HG03139 (cell line): Measurements from ENCODE around the gene HOXD10.

Experiments
- ATAC-seq: cut with Tn5 transposase; IDR thresholded peaks from one replicate; pipeline ENCODE4 v1.9.1; 2021; ENCODE audit not compliant: unreplicated experiment

The HOXD10 gene

GRCh38 chr2:176082525-176082823 is 34.1 kb upstream of the HOXD10 start:
- no peak for ATAC-seq

DNA sequence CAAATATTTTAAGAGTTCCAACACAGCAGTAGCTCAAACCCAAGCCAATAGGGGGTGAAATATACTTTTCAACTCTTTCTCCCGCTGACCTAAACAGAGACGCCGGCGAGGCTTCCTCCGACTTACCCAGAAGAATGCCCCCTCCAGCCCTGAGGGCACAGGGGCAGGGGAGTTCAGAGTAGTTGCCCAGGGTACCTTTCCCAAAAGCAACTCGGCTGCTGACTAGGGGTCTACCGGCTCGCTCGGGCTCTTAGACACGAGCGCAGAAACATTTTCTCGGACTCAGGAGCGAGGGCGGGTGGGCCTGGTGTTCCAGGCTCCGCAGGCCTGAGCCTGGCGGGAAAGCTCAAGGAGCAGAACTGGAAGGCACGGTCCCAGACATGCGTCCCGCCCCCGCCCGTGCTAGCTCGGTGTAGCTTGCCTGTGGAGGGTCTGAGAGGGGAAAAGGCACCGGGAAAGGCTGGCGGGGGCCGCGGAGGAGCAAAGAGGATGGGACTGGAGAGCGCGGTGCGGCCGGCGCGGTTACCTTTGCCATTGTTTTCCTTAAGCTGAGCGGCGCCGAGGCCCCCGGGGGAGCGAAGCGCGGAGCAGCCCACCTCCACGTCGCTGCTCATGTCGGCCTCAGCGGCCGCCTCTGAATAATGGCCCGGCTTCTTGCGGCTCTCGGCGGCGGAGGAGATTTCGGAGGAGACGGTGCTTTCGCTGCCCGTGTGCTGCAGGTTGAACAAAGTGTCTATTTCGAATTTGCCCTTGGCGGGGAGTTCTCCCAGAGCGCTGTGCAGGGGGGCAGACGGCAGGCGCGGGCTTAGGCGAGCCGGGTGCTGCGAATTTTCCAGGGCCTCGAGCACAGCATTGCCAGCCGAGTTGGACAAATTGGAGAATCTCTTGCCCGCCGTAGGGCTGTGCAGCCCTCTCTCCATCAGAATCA is 33.5 kb upstream of the HOXD10 start:
- no peak for ATAC-seq

DNA sequence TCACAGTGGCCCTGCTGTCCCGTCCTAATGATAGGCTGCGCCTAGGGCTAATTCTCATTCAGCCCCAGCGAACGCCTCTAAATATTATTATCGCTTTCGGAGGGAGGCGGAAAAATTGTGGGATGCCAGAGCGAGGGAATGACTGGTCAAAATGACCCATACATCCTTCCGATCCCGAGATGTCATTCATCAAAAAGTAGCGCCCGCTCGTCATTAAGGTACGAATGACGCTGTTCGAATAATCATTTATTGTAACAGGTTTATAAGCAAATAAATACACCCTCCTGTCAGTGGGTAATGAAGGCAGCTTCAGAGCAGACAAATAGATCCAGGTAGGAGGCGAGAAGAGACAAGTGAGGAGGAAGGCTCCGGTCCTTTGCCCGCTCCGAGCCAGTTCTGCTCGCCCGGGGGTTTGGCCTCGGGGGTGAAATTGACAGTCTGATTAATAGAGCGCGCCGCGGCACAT is 32.7 kb upstream of the HOXD10 start, which contains the start of gene EVX2:
TSS of gene EVX2 (minus strand) at position 167 of the 466 bp plus-strand sequence. CDS start 186 bp downstream, outside the sequence.
- no peak for ATAC-seq

DNA sequence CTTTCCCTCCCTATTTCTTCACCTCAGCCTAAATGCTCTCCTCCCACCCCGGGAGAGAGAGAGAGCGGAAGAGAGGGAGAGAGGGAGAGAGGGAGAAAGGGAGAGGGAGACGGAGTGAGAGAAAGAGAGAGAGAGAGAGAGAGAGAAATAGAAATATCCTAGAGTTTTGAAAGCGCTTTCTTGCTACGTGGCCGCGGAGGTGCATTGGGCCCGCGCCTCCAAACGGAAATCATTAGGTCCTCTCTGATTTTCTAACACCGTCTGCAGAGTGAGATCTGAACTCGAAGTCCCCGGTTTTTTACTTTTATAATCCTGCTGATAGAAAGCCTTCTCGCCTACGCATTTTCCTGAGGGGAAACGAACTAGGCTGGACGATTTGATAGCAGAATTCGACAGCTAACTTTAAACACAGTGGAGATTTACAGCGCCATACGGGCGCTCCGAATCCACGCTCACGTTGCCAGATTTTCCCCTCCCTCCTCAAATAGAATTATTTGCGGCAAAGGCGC is 31.9 kb upstream of the HOXD10 start:
- no peak for ATAC-seq

- no peak for ATAC-seq
These were observed 31.3 kb upstream of the HOXD10 start for GRCh38 chr2:176085120-176085788.

GRCh38 chr2:176085861-176086771 is 30.5 kb upstream of the HOXD10 start:
- no peak for ATAC-seq

DNA sequence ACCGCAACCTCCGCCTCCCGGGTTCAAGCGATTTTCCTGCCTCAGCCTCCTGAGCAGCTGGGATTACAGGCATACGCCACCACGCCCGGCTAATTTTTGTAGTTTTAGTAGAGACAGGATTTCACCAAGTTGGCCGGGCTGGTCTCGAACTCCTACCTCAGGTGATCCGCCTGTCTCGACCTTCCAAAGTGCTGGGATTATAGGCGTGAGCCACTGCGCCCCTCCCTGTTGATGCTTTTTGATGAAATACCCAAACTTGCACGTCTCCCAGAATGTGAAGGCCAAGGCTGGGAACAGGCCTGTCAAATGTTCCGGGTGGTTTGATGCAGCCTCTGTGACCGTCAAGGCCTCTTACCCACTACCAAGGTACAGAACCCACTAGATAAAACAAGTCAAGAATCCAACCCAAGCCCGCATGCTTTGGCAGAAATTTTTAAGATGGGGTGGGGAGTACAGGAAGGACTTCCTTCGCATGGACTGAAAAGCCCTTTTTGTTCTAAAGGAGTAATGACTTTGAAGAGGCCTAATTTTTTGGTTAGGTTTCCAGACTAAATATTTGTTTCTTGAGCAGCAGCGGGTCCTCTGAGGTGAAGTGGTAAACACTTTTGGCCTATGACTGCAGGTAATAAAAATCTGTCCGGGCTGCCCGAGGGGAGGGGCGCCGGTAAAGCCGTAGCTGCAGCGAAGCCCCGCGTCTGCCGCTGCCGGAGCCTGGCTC is 29.1 kb upstream of the HOXD10 start:
- no peak for ATAC-seq

- no peak for ATAC-seq
These were observed 28.3 kb upstream of the HOXD10 start for GRCh38 chr2:176088048-176088936.

- ATAC-seq: no peak
These were observed 27.4 kb upstream of the HOXD10 start for GRCh38 chr2:176088937-176089842.

- ATAC-seq: no peak
These were observed 26.7 kb upstream of the HOXD10 start for GRCh38 chr2:176089843-176090395.

- no peak for ATAC-seq
These were observed 25.7 kb upstream of the HOXD10 start for GRCh38 chr2:176090862-176091261.

- ATAC-seq: no peak
These were observed 25.0 kb upstream of the HOXD10 start for GRCh38 chr2:176091329-176092258.

DNA sequence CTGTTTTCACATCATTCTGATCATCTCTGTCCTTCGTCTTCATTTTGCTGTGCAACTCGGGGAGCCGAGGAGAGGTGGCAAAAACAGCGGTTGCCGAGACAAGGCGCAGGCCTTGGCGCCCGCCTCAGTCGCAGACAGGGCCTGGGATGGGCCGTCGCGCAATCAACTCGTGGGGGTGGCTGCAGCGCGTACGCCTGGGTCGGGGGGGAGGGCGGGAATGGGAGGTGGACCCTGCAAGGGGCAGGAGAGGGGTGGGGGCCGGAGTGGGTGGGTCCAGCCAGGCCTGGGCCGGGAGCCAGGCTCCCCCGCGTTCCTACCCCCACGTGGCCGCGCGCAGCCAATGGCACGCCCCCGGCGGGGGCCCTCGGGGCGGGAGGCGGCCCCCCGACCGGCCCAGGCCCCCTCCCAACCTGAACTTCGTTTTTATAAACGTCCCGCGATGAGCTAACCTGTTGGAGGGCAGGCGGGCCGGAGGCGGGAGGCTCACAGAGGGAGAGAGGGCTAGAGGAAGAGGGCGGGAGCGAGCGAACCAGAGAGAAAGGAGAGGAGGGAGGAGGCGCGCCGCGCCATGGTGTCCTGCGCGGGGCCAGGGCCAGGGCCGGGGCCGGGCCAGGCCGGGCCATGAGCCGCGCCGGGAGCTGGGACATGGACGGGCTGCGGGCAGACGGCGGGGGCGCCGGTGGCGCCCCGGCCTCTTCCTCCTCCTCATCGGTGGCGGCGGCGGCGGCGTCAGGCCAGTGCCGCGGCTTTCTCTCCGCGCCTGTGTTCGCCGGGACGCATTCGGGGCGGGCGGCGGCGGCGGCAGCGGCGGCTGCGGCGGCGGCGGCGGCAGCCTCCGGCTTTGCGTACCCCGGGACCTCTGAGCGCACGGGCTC is 24.1 kb upstream of the HOXD10 start, which contains the start of gene HOXD13:
TSS of gene HOXD13 (plus strand) at position 452 of the 875 bp plus-strand sequence. CDS start at position 622, 170 bp downstream.
- ATAC-seq: no peak

DNA sequence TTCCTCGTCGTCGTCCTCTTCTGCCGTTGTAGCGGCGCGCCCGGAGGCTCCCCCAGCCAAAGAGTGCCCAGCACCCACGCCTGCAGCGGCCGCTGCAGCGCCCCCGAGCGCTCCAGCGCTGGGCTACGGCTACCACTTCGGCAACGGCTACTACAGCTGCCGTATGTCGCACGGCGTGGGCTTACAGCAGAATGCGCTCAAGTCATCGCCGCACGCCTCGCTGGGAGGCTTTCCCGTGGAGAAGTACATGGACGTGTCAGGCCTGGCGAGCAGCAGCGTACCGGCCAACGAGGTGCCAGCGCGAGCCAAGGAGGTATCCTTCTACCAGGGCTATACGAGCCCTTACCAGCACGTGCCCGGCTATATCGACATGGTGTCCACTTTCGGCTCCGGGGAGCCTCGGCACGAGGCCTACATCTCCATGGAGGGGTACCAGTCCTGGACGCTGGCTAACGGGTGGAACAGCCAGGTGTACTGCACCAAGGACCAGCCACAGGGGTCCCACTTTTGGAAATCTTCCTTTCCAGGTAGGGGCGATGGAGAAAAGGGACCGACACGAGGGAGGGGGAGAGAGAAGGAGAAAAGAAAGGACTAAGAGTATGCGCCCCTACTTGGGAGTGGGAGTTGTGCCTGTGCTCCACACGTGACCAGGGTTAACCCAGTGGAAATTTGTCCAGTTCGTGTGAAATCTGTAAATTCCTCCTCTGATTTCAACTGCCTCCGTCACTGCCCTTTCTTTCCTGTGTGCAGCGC is 23.3 kb upstream of the HOXD10 start:
- ATAC-seq: no peak

GRCh38 chr2:176093898-176094249 is 22.7 kb upstream of the HOXD10 start:
- no peak for ATAC-seq
